ENCODE data around the gene PKNOX1.

- TF ChIP-seq, protein P1, sequence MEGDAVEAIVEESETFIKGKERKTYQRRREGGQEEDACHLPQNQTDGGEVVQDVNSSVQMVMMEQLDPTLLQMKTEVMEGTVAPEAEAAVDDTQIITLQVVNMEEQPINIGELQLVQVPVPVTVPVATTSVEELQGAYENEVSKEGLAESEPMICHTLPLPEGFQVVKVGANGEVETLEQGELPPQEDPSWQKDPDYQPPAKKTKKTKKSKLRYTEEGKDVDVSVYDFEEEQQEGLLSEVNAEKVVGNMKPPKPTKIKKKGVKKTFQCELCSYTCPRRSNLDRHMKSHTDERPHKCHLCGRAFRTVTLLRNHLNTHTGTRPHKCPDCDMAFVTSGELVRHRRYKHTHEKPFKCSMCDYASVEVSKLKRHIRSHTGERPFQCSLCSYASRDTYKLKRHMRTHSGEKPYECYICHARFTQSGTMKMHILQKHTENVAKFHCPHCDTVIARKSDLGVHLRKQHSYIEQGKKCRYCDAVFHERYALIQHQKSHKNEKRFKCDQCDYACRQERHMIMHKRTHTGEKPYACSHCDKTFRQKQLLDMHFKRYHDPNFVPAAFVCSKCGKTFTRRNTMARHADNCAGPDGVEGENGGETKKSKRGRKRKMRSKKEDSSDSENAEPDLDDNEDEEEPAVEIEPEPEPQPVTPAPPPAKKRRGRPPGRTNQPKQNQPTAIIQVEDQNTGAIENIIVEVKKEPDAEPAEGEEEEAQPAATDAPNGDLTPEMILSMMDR (conservative IDR thresholded peaks at IDR 0.05; ENCODE audit: low read length) = no peak
- no peak for TF ChIP-seq EZH2phosphoT487 (IDR thresholded peaks at IDR 0.05; ENCODE audit: borderline replicate concordance)
Observed at GRCh38 chr21:42937960-42938605, 36.3 kb upstream of the PKNOX1 start.
